Activated naive CD8-positive, alpha-beta T cell treated with anti-CD3 and anti-CD28 coated beads, Interleukin-2, amount 50 U/mL, for 16 hours (primary cell): ENCODE results near the gene ZCCHC7.
"Not testable (repeated sequence)": the region's sequence is repeated elsewhere in the genome, so short reads cannot be mapped to it uniquely, and the experiment has no call there.

Experiments
- DNase-seq: peaks from one replicate; pipeline ENCODE4 v3.0.0-alpha.2; 2020; ENCODE audit warnings: low read depth, low spot score

The ZCCHC7 gene

DNA sequence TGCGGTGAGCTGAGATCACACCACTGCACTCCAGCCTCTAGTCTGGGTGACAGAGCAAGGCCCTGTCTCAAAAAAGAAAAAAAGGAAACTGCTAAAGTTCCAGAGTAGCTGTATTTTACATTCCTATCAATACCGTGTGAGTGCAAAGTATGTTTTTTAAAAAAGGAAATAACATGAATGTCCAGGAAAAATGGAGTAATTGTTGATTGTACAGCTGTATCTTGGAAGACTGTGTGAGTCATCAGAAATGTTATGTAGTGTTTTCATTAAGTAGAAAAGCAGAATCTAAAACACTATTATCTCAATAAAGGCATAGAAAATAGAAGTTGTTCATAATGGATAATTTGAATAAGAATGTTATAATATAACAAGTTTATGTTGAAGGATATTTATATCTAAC, 53.9 kb downstream of the ZCCHC7 start:
- no peak for DNase-seq

- no peak for DNase-seq
These were observed 58.4 kb downstream of the ZCCHC7 start for GRCh38 chr9:37178742-37179141.

- DNase-seq, result no peak
These were observed 59.2 kb downstream of the ZCCHC7 start for GRCh38 chr9:37179576-37179975.

- no peak for DNase-seq
These were observed 59.8 kb downstream of the ZCCHC7 start for GRCh38 chr9:37180138-37180537.

DNA sequence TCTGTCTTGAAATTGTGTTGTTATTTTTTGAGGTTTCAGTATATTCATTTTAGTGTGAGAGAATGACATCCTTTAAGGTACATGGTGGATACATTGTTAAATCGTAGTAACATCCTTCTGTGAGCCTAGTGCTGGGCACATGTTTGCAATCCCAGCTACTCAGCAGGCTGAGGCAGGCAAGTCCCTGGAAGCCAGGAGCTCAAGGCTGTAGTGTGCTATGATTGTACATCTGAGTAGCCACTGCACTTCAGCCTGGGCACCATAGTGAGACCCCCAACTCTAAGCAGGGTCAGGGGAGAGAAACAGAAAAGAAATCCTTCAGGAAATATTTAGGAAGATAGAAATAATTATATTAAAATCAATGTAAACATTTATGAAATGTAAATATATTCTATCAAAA, 62.3 kb downstream of the ZCCHC7 start:
- DNase-seq, result no peak

DNA sequence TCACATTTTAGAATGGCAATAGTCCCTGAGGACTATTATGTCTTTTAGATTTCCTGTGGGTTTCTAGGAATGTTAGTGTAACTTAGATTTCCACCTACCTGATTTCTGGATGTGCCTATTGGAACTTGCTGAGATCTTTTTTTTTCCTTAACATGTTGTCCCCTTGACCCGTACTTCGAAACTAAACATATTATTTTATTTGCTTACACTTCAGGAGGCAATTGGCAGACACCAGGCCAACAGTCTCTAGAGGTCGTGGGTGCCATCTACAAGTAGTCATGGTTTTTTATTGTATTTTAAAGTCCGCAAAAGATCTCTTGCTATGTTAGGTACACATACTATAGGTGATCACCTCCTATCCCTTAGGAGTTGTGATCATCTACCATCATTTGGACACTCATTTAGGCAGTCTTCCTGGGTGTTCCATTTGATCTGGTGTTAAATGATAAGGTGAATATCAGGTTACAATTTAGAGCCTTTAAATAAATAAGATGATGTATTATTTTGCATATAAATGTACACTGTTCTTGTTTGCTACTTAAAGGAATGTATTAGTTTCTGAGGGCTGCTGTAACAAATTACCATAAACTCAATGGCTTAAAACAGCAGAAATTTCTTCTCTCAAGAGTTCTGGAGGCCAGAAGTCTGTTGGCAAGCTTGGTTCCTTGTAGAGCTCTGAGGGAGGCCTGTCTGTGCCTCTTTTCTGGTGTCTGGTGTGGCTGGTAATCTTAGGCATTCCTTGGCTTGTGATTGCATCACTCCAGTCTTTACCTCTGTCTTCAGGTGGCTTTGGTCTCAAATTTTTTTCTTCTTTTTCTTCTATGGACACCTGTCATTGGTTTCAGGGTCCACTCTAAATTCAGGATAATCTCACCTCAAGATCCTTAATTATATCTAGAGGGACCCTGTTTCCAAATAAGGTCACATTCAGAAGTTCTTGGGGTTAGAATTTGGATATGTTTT, 64.8 kb downstream of the ZCCHC7 start:
- no peak for DNase-seq

- no peak for DNase-seq
These were observed 66.9 kb downstream of the ZCCHC7 start for GRCh38 chr9:37187292-37187691.

DNA sequence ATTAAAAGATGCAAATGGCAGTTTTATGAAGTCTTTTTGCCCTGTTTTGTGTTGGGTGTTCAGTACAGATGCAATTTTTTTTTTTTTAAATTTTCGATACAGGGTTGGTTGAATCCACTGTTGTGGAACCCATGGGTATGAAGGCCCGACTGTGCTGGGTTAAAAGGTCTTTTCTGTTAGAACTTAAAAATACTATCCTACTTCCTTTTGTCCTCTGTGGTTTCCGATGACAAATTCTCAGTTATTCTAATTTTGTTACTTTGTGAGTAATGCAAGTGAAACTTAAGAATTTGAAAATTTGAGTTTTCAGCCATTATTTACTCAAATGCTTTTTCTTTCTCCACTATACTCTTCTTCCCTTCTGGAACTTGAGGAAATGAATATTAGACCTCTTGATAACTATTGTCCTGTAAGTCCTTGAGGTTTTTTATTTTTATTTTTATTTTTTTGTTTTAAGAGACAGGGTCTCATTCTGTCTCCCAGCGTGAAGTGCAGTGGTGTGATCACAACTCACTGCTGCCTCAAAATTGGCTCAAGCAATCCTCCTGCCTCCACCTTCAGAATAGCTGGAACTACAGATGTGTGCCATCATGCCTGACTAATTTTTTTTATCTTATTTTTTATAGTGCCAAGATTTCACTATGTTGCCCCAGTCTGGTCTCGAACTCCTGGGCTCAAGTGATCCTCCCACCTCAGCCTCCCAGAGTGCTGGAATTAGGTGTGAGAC, 67.5 kb downstream of the ZCCHC7 start:
- no peak for DNase-seq

GRCh38 chr9:37190739-37191138, 70.4 kb downstream of the ZCCHC7 start:
- not testable (repeated sequence) for DNase-seq

- no peak for DNase-seq
These were observed 71.2 kb downstream of the ZCCHC7 start for GRCh38 chr9:37191403-37192089.

- no peak for DNase-seq
These were observed 72.4 kb downstream of the ZCCHC7 start for GRCh38 chr9:37192803-37193202.

GRCh38 chr9:37197158-37198038, 77.0 kb downstream of the ZCCHC7 start:
- no peak for DNase-seq

- no peak for DNase-seq
These were observed 77.8 kb downstream of the ZCCHC7 start for GRCh38 chr9:37198039-37198729.

DNA sequence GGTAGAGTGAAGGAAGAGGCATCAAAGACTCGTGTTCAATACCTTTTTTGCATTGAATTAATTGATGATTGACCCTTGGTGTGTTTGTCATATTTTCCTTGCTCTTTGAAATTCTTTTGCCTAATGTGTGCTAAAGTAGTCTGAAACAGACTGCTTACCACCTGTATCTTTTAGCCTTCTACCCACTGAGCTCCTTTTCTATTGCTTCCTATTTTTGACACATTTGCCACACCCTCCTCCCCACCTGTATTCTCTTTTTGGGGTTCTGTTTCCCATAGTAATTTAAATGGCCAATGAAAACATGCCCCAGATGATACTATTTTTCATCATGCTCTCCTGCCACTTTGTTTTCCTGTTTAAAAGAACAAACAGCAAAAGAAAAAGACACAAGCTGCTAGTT, 78.5 kb downstream of the ZCCHC7 start:
- no peak for DNase-seq

DNA sequence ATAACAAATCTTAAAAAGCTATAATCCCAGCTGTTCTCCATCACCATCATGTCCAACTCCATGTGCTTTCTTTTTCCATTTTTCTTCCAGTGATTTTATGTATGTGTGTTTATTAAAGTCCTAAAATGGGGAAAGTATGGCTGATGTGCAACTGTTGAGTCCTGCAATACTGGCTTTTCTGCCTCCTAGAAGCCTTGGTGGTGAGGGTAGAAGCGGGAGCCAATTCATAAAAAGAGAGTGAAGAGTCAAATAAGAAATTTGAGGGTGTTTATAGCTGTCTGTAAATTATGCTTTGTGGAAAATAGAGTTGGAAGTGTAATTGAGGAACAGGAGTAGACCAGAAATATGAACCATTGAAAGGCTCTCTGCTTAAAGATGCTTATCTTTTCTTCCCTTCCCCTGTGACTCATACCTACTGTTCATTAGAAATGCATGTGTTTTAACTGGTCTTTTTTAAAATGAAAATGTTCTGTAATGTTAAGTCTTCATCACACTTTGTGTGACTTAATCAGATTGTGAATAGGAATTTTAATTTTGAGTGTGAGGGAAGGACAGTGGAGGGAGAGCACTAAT, 80.1 kb downstream of the ZCCHC7 start:
- DNase-seq, result no peak

GRCh38 chr9:37201581-37201980, 81.2 kb downstream of the ZCCHC7 start:
- no peak for DNase-seq

DNA sequence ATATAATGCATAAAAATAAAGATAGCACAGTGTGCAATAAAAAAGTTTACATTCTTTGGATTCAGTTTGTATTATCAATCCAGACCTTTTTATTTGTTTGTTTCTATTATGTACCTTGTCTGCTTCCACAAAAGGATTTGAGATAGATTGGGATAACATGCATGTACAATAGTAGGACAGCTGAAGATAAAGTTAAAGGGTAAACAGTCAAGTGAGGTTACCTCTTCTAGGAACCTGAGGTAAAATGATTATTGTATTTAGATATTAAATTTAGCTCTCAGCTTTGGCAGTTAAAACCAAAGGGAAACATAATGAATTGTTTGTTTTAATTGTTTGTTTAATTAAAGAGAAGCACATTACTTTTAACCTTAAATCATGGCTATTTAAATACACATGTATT, 81.7 kb downstream of the ZCCHC7 start:
- no peak for DNase-seq

DNA sequence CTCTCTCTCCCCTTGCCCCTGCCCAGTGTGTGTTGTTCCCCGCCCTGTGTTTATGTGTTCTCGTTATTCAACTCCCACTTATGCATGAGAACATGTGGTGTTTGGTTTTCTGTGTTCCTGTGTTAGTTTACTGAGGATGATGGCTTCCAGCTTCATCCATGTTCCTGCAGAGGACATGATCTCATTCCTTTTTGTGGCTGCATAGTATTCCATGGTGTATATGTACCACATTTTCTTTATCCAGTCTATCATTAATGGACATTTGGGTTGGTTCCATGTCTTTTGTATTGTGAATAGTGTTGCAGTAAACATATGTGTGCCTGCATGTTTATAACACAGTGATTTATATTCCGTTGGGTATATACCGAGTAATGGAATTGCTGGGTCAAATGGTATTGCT, 83.1 kb downstream of the ZCCHC7 start:
- not testable (repeated sequence) for DNase-seq

GRCh38 chr9:37206121-37206620, 85.8 kb downstream of the ZCCHC7 start:
- DNase-seq, result no peak
